Esophagus muscularis mucosa (tissue), 4 donors: Measurements from ENCODE around the gene MICAL3.

Experiments used
- EP300 ChIP-seq: sonication (generic); formaldehyde crosslinking; IDR thresholded peaks from one replicate; pipeline ENCODE4 v1.6.1; 2017; ENCODE audit warnings: antibody characterized with exemption
- POLR2AphosphoS5 ChIP-seq, 2 donors: sonication (generic); formaldehyde crosslinking; IDR thresholded peaks; one replicate each; pipeline ENCODE4 v1.6.1; 2017; ENCODE audit warnings: antibody characterized with exemption in 2 of 2
- TF ChIP-seq, protein P1 (sequence below), 3 experiments: fragments of 200-600 bp in 2 of 3; fragments of 450-650 bp in 1 of 3; sonication (generic) in 2 of 3; IDR thresholded peaks; one replicate each; pipeline ENCODE4 v1.5.1; 2017 to 2019; ENCODE audit warnings: antibody characterized with exemption in 3 of 3, mild to moderate bottlenecking in 2 of 3, moderate library complexity in 1 of 3

DNA sequence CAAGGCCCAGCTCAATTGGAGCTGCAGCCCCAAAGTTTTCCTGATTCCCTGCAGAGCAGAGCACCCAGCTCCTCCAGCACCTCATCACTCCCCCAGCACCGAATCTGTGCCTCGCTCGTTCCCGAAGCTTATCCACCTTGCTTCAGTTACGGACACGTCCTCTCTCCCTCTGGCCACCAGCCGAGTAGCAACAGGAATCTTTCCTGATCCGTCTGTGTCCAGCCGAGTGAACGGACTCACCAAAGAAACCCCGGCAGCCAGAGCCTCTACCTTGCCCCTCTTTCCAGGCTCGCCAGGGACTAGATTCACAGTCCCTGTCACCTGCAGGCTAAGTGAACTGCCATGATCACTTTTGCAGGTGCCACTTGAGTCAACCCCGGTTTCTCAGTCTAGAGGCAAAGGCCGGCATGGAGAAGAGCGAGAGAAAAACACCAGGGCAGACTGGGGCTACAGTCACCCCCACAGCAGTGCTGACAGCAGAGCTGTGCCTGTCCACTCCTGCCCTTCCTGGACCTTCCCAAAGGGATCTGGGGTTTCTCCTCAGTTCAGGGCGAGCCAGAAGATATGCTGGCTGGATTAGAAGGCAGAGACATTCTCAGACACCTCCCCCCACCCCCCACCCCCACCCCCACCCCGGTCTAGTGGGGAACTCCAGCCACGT, 282.4 kb downstream of the MICAL3 start:
- TF ChIP-seq, protein P1, sequence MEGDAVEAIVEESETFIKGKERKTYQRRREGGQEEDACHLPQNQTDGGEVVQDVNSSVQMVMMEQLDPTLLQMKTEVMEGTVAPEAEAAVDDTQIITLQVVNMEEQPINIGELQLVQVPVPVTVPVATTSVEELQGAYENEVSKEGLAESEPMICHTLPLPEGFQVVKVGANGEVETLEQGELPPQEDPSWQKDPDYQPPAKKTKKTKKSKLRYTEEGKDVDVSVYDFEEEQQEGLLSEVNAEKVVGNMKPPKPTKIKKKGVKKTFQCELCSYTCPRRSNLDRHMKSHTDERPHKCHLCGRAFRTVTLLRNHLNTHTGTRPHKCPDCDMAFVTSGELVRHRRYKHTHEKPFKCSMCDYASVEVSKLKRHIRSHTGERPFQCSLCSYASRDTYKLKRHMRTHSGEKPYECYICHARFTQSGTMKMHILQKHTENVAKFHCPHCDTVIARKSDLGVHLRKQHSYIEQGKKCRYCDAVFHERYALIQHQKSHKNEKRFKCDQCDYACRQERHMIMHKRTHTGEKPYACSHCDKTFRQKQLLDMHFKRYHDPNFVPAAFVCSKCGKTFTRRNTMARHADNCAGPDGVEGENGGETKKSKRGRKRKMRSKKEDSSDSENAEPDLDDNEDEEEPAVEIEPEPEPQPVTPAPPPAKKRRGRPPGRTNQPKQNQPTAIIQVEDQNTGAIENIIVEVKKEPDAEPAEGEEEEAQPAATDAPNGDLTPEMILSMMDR (IDR thresholded peaks at IDR 0.05) = no peak
- TF ChIP-seq EP300 = no peak
- TF ChIP-seq POLR2AphosphoS5 (IDR thresholded peaks at IDR 0.05) = no peak
